Measurements from ENCODE around the gene KLHL18. TPM values are rescaled to one million over a fixed set of nuclear protein-coding genes. Genes with fewer than 3 reads are reported as not detected.
A peak's percentile ranks its signal among the peaks of the same experiment; 100 is the strongest.
"Not testable (repeated sequence)": the region's sequence is repeated elsewhere in the genome, so short reads cannot be mapped to it uniquely, and the experiment has no call there.

KLHL18 gene
- total RNA-seq = 10 to 100 TPM; 29.8 to 32.5 TPM

DNA sequence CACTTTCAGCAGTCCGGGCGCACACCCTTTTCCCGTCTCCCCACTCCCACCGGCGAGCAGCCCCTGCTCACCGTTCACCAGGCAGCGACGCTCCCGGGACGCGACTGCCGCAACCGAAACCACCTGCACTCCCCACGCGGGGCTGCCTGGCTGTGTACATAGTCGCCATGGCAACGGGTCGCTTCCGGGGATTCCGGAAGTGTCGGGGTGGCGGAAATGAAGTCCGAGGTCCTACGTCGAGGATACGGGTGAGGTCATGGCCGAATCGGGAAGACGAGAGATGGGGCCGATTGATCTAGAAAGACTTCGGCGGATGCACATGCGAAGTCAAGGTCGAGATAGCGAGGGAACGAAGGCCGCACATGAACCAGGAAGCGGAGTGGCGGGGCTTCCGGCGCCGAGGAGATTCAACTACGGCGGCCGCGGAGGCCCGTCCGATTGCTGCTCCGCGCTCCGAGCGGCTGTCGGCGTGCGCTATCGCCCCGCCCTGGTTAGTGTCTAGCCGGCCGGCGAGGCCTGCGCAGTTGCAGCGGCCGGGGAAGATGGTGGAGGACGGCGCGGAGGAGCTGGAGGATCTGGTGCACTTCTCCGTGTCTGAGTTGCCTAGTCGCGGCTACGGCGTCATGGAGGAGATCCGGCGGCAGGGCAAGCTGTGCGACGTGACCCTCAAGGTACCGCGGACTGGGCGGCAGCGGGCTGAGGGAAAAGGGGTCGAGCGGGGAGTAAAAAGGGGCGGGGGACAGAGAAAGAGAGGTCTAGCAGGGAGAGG lies at the start of gene KLHL18, which contains the start of gene KIF9:
Gene KLHL18 (plus strand): TSS at position 521 of the 769 bp plus-strand sequence. CDS start 22 bp downstream, at position 543.
Gene KIF9 (minus strand): TSS at position 376 of the 769 bp plus-strand sequence. CDS start 5,425 bp downstream, outside the sequence.
- POLR2A ChIA-PET = interaction anchor here (0.6 to 1.1 kb wide), 7 partner anchors 10 to 265 kb away, joined by 3 to 8 read pairs (median 3); partner anchors contain the start of gene SETD2
- ATAC-seq (peak; percentile 81), DNase-seq (peak; percentile 98)
- Mint-ChIP-seq H3K4me3 (peak within 1 kb of the TSS; percentile 99), H3K27ac (peak within 1 kb of the TSS; percentile 100), H3K27me3 (ENCODE audit: low read depth) (no peaks in the 10 kb centered on the region), H3K9me3 (ENCODE audit: insufficient read depth) (no peaks in the 10 kb centered on the region), H3K4me1 (ENCODE audit: low read depth) (peaks cover 47% of the 10 kb centered on the region), H3K36me3 (ENCODE audit: low read depth) (peaks cover 12% of the 10 kb centered on the region)
- CTCF ChIA-PET = interaction anchor here (1.1 to 2.0 kb wide), 2 partner anchors 32 to 118 kb away, joined by 3 to 5 read pairs; partner anchors contain the start of gene SETD2

DNA sequence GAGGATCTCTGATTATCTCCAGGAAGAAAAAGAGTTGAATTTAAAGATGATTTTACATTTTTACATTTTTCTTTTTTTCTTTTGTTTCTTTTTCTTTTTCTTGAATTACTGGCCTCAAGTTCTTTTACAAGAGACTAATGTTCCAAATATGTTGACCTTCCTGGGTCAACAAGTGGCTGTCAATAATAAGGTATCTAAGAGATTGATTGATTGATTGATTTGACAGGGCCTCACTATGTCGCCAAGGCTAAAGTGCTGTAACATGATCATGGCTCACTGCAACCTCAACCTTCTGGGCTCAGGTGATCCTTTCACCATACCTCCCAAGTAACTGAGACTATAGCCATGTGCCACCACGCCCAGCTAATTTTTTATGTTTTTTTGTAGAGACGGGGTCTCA lies 44.7 kb upstream of the KLHL18 start:
- no peak for DNase-seq
- no peak for ATAC-seq
- Mint-ChIP-seq H3K27me3 (ENCODE audit: low read depth) (no peaks in the 10 kb centered on the region), H3K4me1 (ENCODE audit: low read depth) (no peaks in the 10 kb centered on the region), H3K9me3 (ENCODE audit: insufficient read depth) (no peaks in the 10 kb centered on the region), H3K27ac (no peak overlapping the region), H3K4me3 (no peak overlapping the region), H3K36me3 (ENCODE audit: low read depth) (no peaks in the 10 kb centered on the region)
- CTCF ChIA-PET = no interaction called here
- POLR2A ChIA-PET = no interaction called here

DNA sequence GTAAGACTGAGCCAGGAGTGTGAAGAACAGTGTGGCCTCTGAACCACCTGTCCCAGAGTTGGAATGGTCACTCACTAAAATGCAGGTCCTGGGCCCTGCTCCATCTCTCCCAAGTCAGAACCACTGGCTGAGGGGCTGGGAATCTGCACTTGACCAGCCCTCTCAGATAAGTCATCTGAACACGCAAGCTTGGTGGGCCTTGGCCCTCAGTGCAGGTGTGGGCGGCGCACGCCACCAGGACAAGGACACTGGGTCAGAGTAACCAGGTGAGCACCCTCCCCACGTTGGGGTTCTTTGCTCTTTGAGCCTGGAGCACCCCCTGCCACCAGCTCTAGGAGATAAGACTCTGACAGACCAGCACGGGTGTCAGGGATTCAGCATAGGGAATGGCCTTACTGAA lies 42.8 kb upstream of the KLHL18 start:
- Mint-ChIP-seq H3K27me3 (ENCODE audit: low read depth) (no peaks in the 10 kb centered on the region), H3K4me3 (no peak overlapping the region), H3K9me3 (ENCODE audit: insufficient read depth) (no peaks in the 10 kb centered on the region), H3K4me1 (ENCODE audit: low read depth) (peaks cover under 1% of the 10 kb centered on the region), H3K27ac (no peak overlapping the region), H3K36me3 (ENCODE audit: low read depth) (no peaks in the 10 kb centered on the region)
- ChIA-PET POLR2A (no interaction called here), CTCF (no interaction called here)
- DNase-seq (no peak), ATAC-seq (no peak)

DNA sequence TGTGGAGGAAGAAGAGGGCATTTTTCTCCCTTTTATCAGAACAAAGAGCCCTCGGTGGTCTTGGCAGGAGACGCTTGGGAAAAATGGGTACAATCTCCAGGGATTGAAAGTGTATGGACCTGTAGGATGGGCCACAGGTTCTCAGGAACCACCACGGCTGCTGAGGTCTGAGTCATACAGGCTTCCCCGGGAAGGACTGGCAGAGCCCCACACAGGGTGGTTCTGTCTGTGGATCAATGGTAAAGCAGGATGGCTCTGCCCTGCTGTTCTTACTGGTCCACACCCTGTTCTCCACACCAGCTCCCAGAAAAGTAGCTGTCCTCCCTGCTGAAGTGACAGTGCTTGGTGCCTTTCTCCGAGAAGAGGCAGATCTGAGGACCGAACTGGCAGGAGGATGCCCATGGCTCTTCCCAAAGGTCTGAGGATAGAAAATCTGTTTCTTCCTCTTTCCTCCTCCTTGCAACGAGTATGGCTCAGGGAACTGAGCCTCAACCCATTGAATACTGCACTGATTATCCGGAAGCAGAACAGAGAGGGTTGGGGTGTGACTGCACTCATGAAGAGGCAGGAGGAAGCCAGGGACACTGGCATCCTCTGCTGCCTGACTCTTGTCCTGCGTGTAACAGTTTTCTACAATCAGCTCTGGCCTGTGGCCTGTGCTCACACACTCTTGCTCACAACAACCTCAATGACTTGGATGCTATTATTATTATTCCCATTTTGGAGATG lies 39.2 kb upstream of the KLHL18 start:
- POLR2A ChIA-PET = interaction anchor here (0.5 kb wide), 1 partner anchor 285 kb away, joined by 3 read pairs; no protein-coding TSS in a partner anchor
- Mint-ChIP-seq H3K27ac (no peak overlapping the region), H3K4me3 (no peak overlapping the region), H3K9me3 (ENCODE audit: insufficient read depth) (no peaks in the 10 kb centered on the region), H3K4me1 (ENCODE audit: low read depth) (peaks cover 6% of the 10 kb centered on the region), H3K27me3 (ENCODE audit: low read depth) (no peaks in the 10 kb centered on the region), H3K36me3 (ENCODE audit: low read depth) (no peaks in the 10 kb centered on the region)
- peak; percentile 23 for ATAC-seq
- CTCF ChIA-PET = no interaction called here
- no peak for DNase-seq

DNA sequence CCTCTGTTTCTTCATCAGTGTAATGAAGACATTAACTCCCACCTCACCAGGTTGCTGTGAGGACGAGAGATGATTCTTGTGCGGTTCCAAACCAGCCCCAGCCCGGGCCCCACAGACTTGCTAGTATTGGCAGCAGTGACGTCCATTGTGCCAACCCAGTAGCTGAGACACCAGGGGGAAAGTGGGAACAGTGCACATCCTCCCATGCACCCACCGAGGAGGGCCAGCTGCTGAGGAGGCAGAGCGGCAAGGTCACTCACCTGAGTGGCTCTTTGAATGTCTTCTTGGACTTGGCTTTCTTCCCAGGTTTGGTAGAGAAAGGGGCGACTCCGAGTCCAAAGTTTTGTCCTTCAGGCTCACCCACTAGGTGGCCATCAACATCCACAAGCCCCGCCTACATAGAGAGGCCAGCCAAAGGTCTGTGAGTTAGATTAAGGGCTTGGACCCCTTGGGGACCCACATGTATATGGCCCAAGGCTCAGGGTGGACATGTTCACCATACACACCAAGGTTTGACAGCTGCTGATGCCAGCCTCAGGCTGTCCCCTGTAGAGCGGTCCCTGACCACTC lies 38.1 kb upstream of the KLHL18 start:
- DNase-seq (no peak), ATAC-seq (no peak)
- Mint-ChIP-seq H3K27me3 (ENCODE audit: low read depth) (no peaks in the 10 kb centered on the region), H3K36me3 (ENCODE audit: low read depth) (no peaks in the 10 kb centered on the region), H3K4me3 (no peak overlapping the region), H3K4me1 (ENCODE audit: low read depth) (peaks cover 6% of the 10 kb centered on the region), H3K9me3 (ENCODE audit: insufficient read depth) (no peaks in the 10 kb centered on the region), H3K27ac (no peak overlapping the region)
- ChIA-PET POLR2A (no interaction called here), CTCF (no interaction called here)

DNA sequence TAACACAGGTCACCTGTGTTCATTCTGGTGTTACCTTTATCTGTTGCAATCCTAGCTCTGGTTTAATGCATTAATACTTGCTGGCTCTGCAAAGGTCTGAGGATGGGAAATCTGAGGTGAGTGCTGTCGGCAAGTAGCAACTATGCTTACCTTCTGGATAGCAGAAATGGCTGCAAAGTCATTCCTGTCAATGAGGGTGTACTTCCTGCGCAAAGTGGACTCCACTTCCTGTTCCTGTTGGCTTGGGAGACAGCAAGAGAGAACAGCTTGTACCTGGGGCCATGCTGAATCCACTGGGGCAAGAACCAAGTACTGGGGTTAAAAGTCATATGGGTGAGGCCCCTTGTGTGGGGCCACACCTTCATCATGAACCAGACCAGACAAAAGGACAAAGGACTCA lies 37.5 kb upstream of the KLHL18 start:
- POLR2A ChIA-PET = no interaction called here
- CTCF ChIA-PET = no interaction called here
- Mint-ChIP-seq H3K27me3 (ENCODE audit: low read depth) (no peaks in the 10 kb centered on the region), H3K4me3 (no peak overlapping the region), H3K9me3 (ENCODE audit: insufficient read depth) (no peaks in the 10 kb centered on the region), H3K4me1 (ENCODE audit: low read depth) (peaks cover 6% of the 10 kb centered on the region), H3K36me3 (ENCODE audit: low read depth) (no peaks in the 10 kb centered on the region), H3K27ac (no peak overlapping the region)
- no peak for ATAC-seq
- no peak for DNase-seq

DNA sequence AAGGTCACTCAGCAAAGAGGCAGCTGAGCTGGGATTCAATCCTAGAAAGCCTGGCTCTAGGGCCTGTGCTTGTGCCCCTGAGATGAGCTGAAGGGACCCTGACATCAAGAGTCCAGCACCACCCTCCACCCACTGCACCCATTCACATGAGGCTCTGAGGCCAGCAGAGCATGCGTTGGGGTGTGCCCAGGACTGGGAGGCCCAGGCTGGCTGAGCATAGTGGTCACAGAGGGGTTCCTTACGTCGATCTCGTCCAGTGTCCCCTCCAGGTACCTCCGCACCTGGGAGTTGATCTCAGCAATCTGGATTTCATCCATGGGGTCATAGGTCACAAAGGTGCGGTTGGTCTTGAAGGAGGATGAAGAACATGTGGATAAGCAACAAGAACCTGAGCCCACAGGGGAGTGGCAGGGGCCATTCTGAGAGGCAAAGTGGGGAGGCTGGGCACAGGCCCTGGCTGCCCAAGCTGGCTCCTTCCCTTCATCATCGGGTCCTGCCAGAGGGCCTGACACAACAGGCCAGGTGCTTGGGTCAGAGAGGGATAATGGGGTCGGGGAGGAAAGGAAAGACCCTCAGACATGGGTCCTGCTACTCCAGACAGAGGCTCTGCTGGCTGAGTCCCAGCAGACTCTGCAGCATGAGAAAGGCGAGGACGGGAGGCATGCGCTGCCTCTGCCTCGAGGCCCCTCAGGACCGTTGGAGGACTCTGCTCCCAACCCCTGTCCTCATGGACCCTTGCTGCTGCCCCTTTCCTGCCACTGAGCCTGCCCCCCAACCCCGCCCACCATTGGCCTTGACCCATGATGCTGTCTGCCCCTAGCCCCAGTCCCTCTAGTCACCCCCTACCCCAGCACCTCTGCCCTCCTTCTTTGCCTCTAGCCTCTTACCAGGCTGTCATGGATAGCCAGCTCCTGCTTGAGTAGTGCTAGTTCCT lies 35.3 kb upstream of the KLHL18 start:
- Mint-ChIP-seq H3K4me3 (no peak overlapping the region), H3K27me3 (ENCODE audit: low read depth) (no peaks in the 10 kb centered on the region), H3K4me1 (ENCODE audit: low read depth) (peaks cover 6% of the 10 kb centered on the region), H3K27ac (no peak overlapping the region), H3K36me3 (ENCODE audit: low read depth) (no peaks in the 10 kb centered on the region), H3K9me3 (ENCODE audit: insufficient read depth) (no peaks in the 10 kb centered on the region)
- no peak for ATAC-seq
- DNase-seq = no peak
- CTCF ChIA-PET = no interaction called here
- POLR2A ChIA-PET = no interaction called here

DNA sequence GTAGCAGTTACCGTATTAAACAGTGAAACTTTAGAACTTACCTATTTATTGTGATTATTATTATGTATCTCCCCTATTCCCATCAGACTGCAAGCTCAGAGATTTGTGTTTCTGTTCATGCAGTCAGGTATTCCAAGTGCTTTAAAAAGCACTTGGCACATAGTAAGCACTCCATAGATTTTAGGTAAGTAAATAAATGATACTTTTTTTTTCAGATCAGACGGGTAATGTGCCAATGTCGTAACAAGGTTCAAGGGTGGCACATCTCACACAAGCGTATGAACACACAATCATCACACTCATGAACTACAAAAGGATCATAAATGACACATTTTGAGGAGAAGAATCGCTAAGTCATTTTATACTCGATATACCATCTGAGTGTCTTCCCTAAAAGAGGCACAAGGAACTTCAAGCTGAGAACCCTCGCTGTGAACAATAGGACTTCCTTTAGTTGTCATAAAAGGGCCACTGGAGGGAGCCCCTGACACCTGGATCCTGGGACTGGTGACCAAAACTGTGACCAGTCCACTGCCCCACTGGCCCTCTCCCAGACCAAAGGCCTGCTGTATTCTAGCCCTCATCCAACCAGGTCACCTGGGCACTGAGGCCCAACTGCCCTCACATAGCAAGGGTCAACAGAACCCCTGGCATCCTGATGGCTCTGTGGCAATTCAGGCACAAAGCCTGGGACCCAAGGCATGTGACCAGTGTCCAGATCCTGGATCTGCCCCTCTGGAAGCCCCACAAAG lies 32.3 kb upstream of the KLHL18 start:
- CTCF ChIA-PET = interaction anchor here (1.5 to 1.9 kb wide), 3 partner anchors 11 to 73 kb away, joined by 3 to 7 read pairs (median 4); no protein-coding TSS in a partner anchor
- H3K4me1 Mint-ChIP-seq (ENCODE audit: low read depth) = no peaks in the 10 kb centered on the region
- H3K27ac Mint-ChIP-seq = no peak overlapping the region
- no peak overlapping the region for H3K4me3 Mint-ChIP-seq
- POLR2A ChIA-PET = no interaction called here
- H3K9me3 Mint-ChIP-seq (ENCODE audit: insufficient read depth) = no peaks in the 10 kb centered on the region
- no peak for ATAC-seq
- no peaks in the 10 kb centered on the region for H3K36me3 Mint-ChIP-seq (ENCODE audit: low read depth)
- H3K27me3 Mint-ChIP-seq (ENCODE audit: low read depth) = no peaks in the 10 kb centered on the region
- DNase-seq = no peak

DNA sequence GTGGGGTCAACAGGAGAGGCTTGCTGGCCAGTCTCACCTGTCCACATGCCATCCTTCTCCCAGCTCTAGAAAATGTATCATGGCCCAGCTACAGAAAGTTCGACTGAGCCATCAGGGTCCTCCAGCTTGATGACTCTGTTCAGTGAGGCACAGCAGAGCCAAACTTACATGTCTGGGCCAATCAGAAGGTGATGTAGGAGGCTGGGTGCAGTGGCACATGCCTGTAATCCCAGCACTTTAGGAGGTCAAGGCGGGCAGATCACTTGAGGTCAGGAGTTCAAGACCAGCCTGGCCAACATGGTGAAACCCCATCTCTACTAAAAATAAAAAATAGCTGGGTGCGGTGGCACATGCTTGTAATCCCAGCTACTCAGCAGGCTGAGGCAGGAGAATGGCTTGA lies 31.7 kb upstream of the KLHL18 start:
- CTCF ChIA-PET = interaction anchor here (1.5 to 2.7 kb wide), 4 partner anchors 11 to 73 kb away, joined by 3 to 9 read pairs (median 6); no protein-coding TSS in a partner anchor
- H3K4me3 Mint-ChIP-seq; ATAC-seq; POLR2A ChIA-PET; H3K4me1 Mint-ChIP-seq (ENCODE audit: low read depth); H3K9me3 Mint-ChIP-seq (ENCODE audit: insufficient read depth); DNase-seq; H3K36me3 Mint-ChIP-seq (ENCODE audit: low read depth); H3K27me3 Mint-ChIP-seq (ENCODE audit: low read depth); H3K27ac Mint-ChIP-seq: not testable (repeated sequence)

DNA sequence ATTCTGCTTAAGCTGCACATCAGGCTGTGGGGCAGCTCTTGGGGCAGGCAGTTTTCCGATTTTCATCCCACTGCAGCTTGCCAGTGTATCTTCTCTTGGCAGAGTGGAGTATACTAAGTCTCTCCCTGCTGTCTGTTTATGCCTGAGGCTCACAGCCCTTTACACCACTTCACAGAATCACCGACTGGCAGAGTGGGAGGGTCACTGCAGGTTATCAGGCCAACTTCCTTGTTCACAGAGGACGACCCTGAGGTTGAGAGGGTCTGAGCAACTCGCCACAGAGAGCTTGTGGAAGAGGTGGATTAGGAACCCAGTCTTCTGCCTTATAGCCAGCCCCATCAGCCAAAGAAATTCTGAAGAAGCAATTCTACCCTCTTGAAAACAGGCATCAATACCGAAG lies 31.1 kb upstream of the KLHL18 start:
- H3K27ac Mint-ChIP-seq = no peak overlapping the region
- POLR2A ChIA-PET = no interaction called here
- ATAC-seq = no peak
- H3K4me3 Mint-ChIP-seq = no peak overlapping the region
- DNase-seq = no peak
- H3K4me1 Mint-ChIP-seq (ENCODE audit: low read depth) = no peaks in the 10 kb centered on the region
- CTCF ChIA-PET = interaction anchor here (1.6 to 2.7 kb wide), 3 partner anchors 12 to 72 kb away, joined by 3 to 9 read pairs (median 4); no protein-coding TSS in a partner anchor
- H3K27me3 Mint-ChIP-seq (ENCODE audit: low read depth) = no peaks in the 10 kb centered on the region
- no peaks in the 10 kb centered on the region for H3K36me3 Mint-ChIP-seq (ENCODE audit: low read depth)
- H3K9me3 Mint-ChIP-seq (ENCODE audit: insufficient read depth) = no peaks in the 10 kb centered on the region

DNA sequence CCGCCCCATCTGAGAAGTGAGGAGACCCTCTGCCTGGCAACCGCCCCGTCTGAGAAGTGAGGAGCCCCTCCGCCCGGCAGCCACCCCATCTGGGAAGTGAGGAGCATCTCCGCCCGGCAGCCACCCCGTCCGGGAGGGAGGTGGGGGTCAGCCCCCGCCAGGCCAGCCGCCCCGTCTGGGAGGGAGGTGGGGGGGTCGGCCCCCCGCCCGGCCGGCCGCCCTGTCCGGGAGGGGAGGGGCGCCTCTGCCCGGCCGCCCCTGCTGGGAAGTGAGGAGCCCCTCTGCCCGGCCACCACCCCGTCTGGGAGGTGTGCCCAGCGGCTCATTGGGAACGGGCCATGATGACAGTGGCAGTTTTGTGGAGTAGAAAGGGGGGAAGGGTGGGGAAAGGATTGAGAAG lies 26.4 kb upstream of the KLHL18 start:
- H3K4me3 Mint-ChIP-seq; CTCF ChIA-PET; POLR2A ChIA-PET; H3K36me3 Mint-ChIP-seq (ENCODE audit: low read depth); H3K27ac Mint-ChIP-seq; H3K4me1 Mint-ChIP-seq (ENCODE audit: low read depth); ATAC-seq; H3K27me3 Mint-ChIP-seq (ENCODE audit: low read depth); H3K9me3 Mint-ChIP-seq (ENCODE audit: insufficient read depth); DNase-seq: not testable (repeated sequence)

Data from activated CD8-positive, alpha-beta T cell treated with anti-CD3 and anti-CD28 coated beads, Interleukin-2, amount 10 ng/mL, durations not matched to agents 7 days and 5 days (primary cell).